ENCODE results near the gene KAZN. TPM values are rescaled to one million over a fixed set of nuclear protein-coding genes. Genes with fewer than 3 reads are reported as not detected.

Gene KAZN
- total RNA-seq, 1 donor from 2014 or later = 2.8 TPM

GRCh38 chr1:14909273-14909672, 310.8 kb downstream of the KAZN start:
- DNase-seq (ENCODE audit: low read depth) = no peak
- no peak overlapping the region for H3K4me3 ChIP-seq (ENCODE audit: low read depth, low read length)
- H3K27me3 ChIP-seq (ENCODE audit: control insufficient read depth, insufficient read depth, low read length) = no peaks in the 10 kb centered on the region
- no peak for TF ChIP-seq CTCF (IDR thresholded peaks at IDR 0.05; ENCODE audit: insufficient read depth, low read length, poor library complexity, severe bottlenecking)
- no peaks in the 10 kb centered on the region for H3K36me3 ChIP-seq (ENCODE audit: control insufficient read depth, insufficient read depth, low read length)

- no peak for DNase-seq (ENCODE audit: low read depth)
- Histone ChIP-seq H3K27me3 (ENCODE audit: control insufficient read depth, insufficient read depth, low read length) (no peaks in the 10 kb centered on the region), H3K4me3 (ENCODE audit: low read depth, low read length) (no peak overlapping the region), H3K36me3 (ENCODE audit: control insufficient read depth, insufficient read depth, low read length) (no peaks in the 10 kb centered on the region)
- no peak for TF ChIP-seq CTCF (IDR thresholded peaks at IDR 0.05; ENCODE audit: insufficient read depth, low read length, poor library complexity, severe bottlenecking)
These were observed 311.5 kb downstream of the KAZN start for GRCh38 chr1:14909920-14910460.

GRCh38 chr1:14910984-14911721, 312.7 kb downstream of the KAZN start:
- no peak for TF ChIP-seq CTCF (IDR thresholded peaks at IDR 0.05; ENCODE audit: insufficient read depth, low read length, poor library complexity, severe bottlenecking)
- no peaks in the 10 kb centered on the region for H3K36me3 ChIP-seq (ENCODE audit: control insufficient read depth, insufficient read depth, low read length)
- H3K27me3 ChIP-seq (ENCODE audit: control insufficient read depth, insufficient read depth, low read length) = no peaks in the 10 kb centered on the region
- DNase-seq (ENCODE audit: low read depth) = no peak
- H3K4me3 ChIP-seq (ENCODE audit: low read depth, low read length) = no peak overlapping the region

GRCh38 chr1:14912839-14913481, 314.5 kb downstream of the KAZN start:
- H3K36me3 ChIP-seq (ENCODE audit: control insufficient read depth, insufficient read depth, low read length) = no peaks in the 10 kb centered on the region
- H3K4me3 ChIP-seq (ENCODE audit: low read depth, low read length) = no peak overlapping the region
- no peak for TF ChIP-seq CTCF (IDR thresholded peaks at IDR 0.05; ENCODE audit: insufficient read depth, low read length, poor library complexity, severe bottlenecking)
- H3K27me3 ChIP-seq (ENCODE audit: control insufficient read depth, insufficient read depth, low read length) = no peaks in the 10 kb centered on the region
- DNase-seq (ENCODE audit: low read depth) = no peak

- H3K36me3 ChIP-seq (ENCODE audit: control insufficient read depth, insufficient read depth, low read length) = no peaks in the 10 kb centered on the region
- TF ChIP-seq CTCF (IDR thresholded peaks at IDR 0.05; ENCODE audit: insufficient read depth, low read length, poor library complexity, severe bottlenecking) = no peak
- no peak overlapping the region for H3K4me3 ChIP-seq (ENCODE audit: low read depth, low read length)
- no peak for DNase-seq (ENCODE audit: low read depth)
- H3K27me3 ChIP-seq (ENCODE audit: control insufficient read depth, insufficient read depth, low read length) = no peaks in the 10 kb centered on the region
These were observed 315.1 kb downstream of the KAZN start for GRCh38 chr1:14913482-14914177.

Data from kidney epithelial cell (primary cell).